GM19328 (cell line): ENCODE measurements around the gene FNDC8.
"Not testable (repeated sequence)": the region's sequence is repeated elsewhere in the genome, so short reads cannot be mapped to it uniquely, and the experiment has no call there.

Experiments used
- ATAC-seq: cut with Tn5 transposase; IDR thresholded peaks from one replicate; pipeline ENCODE4 v1.9.1; 2021; ENCODE audit warnings: mild to moderate bottlenecking, moderate library complexity; ENCODE audit not compliant: unreplicated experiment

FNDC8 gene

GRCh38 chr17:35167666-35168065 is 46.3 kb downstream of the FNDC8 start:
- no peak for ATAC-seq

GRCh38 chr17:35169835-35170363 is 48.5 kb downstream of the FNDC8 start:
- no peak for ATAC-seq

- ATAC-seq = no peak
Observed at GRCh38 chr17:35170968-35171771, 49.8 kb downstream of the FNDC8 start.

GRCh38 chr17:35171834-35172233 is 50.4 kb downstream of the FNDC8 start:
- no peak for ATAC-seq

- not testable (repeated sequence) for ATAC-seq
Observed at GRCh38 chr17:35172321-35172720, 50.9 kb downstream of the FNDC8 start.

GRCh38 chr17:35174835-35175334 is 53.5 kb downstream of the FNDC8 start:
- ATAC-seq = no peak

- no peak for ATAC-seq
Observed at GRCh38 chr17:35175638-35176415, 54.4 kb downstream of the FNDC8 start.

- no peak for ATAC-seq
Observed at GRCh38 chr17:35176897-35177296, 55.5 kb downstream of the FNDC8 start.

GRCh38 chr17:35179379-35179778 is 58.0 kb downstream of the FNDC8 start:
- not testable (repeated sequence) for ATAC-seq
